Stimulated activated naive CD4-positive, alpha-beta T cell (primary cell): ENCODE measurements around the gene EHBP1.
"Not testable (repeated sequence)": the region's sequence is repeated elsewhere in the genome, so short reads cannot be mapped to it uniquely, and the experiment has no call there.

Experiments
- DNase-seq, 6 experiments: peaks; one replicate each; lab custom pipeline; 2025; lab: John Stamatoyannopoulos, UW

Gene EHBP1

DNA sequence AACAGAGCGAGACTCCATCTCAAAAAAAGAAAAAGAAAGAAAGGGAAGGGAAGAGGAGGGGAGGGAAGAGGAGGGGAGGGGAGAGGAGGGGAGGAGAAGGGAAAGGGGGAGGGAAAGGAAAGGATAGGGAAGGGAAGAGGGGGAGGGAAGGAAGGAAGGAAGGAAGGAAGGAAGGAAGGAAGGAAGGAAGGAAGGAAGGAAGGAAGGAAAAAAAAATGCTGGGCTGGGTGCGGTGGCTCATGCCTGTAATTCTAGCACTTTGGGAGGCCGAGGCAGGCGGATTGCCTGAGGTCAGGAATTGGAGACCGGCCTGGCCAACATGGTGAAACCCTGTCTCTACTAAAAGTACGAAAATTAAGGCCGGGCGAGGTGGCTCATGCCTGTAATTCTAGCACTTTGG is 314.2 kb downstream of the EHBP1 start:
- not testable (repeated sequence) for DNase-seq

GRCh38 chr2:63023444-63023843 is 317.9 kb downstream of the EHBP1 start:
- no peak for DNase-seq

GRCh38 chr2:63027220-63027619 is 321.7 kb downstream of the EHBP1 start:
- no peak for DNase-seq

GRCh38 chr2:63029058-63029457 is 323.5 kb downstream of the EHBP1 start:
- no peak for DNase-seq

DNA sequence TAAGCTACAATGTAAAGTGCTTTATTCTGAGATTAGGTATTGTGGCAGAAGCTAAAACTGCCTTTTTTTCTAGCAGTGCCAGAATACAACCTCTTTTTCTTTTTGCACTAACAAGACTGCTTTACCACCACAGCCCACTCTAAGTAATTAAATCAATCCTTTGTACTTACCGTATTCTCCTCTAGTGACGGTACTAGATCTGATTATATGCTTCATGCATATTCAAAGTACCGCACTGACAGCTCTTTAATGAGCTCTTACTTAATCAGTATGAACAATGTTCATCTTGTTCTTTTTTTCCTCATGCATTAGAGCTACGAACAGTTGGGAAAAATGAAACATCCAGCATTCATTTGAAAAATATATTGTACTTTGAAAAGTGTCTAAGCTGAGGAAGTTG is 329.0 kb downstream of the EHBP1 start:
- no peak for DNase-seq

GRCh38 chr2:63035169-63035568 is 329.7 kb downstream of the EHBP1 start:
- DNase-seq = no peak

- DNase-seq = no peak
Measured at GRCh38 chr2:63035660-63036059, 330.1 kb downstream of the EHBP1 start.

DNA sequence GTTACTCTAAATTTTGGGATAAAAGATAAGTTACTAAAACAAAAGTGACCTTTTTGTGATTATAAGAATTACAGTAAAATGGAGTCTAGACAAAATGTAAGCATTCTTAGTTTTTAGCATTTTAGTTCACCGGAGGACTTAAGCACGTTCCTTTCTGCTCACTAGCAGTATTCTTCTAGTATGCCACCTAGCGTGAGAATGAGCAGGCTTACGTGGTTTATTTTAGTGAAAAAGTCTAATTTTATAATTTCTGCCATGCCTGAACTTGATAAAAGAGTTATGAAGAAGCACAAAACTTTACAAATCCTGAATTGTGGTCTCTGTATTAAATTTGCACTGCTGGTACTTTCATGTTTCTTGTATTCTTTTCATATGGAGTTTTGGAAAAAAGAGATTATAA is 332.5 kb downstream of the EHBP1 start:
- DNase-seq = no peak

DNA sequence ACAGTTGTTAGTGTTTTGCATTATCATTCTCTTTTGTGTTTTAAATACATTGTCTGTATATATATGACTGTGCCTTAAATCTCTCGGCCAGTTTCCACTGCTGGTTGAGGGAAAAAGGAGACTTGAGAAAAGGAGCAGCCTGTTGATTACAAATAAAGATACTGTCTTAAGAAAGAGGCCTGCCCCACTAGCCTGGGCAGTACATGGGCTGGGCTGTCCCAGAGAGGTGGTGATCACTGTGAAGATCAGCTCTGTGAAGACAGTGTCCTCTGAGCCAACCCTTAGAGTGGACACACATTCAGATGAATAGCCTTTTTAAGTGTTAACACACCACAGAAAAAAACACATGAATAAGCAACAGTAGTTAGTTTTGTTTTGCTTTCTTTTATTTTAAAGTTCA is 335.1 kb downstream of the EHBP1 start:
- DNase-seq = no peak

GRCh38 chr2:63041592-63041991 is 336.1 kb downstream of the EHBP1 start:
- DNase-seq = no peak

DNA sequence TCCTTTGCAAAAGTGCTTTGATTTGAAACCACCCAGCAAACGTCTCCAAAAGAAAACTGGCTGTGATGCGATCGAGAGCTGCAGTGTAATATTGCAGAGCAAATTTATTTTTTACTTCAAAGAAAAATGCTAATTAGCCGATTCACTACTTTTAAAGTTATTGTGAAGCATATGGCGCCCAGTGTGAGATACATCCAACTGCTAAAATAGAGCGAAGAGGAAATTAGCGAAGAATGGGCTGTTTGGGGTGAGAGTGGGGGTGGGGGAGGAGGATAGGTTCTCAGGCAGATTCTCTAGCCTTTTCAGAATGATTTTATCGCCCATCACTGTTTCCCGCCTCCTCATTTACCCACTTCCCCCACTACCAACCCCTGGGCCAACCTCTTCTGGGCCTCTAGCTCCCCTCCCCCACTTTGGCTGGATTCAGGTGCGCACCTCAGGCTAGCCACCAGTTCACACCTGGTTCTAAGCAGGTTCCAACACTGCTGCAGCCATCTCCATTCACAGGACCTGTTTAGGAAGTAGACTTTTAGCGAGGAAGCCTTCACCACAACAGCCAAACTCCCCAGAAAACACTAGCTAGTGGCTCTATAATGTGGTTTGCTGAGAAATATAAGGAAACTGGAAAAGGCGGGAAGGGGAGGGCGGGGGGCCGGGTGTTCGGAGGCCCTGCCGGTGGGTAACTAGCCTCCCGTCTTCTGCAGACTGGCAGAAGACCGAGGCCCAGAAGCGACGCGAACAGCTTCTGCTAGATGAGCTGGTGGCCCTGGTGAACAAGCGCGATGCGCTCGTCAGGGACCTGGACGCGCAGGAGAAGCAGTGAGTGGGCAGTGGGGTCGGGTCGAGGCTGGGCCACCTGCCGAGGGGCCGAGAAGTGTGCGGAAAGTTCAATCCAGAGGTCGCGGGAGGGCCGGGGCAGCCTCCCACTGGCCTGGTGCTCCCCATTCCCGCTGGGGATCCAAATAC is 339.1 kb downstream of the EHBP1 start:
- no peak for DNase-seq

DNA sequence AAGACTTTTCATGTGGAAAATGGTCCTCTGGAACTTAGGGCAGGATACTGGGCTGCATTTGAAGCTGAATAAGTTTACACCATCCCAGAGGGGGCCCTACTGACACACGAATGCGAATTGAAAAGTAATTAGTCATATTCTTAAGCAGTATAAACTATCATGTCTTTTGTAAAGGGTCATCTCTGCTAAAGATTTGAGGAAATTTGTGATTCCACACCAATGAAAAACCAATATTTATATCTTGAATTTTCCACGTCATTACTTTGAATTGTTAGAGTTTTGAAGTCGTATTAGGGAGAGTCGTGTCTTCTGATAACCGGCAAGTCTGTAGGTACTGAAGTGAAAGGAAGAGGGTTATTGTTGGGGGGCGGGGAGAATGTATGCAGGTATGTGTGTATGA is 341.0 kb downstream of the EHBP1 start:
- DNase-seq = no peak

GRCh38 chr2:63046961-63047320 is 341.4 kb downstream of the EHBP1 start:
- no peak for DNase-seq

DNA sequence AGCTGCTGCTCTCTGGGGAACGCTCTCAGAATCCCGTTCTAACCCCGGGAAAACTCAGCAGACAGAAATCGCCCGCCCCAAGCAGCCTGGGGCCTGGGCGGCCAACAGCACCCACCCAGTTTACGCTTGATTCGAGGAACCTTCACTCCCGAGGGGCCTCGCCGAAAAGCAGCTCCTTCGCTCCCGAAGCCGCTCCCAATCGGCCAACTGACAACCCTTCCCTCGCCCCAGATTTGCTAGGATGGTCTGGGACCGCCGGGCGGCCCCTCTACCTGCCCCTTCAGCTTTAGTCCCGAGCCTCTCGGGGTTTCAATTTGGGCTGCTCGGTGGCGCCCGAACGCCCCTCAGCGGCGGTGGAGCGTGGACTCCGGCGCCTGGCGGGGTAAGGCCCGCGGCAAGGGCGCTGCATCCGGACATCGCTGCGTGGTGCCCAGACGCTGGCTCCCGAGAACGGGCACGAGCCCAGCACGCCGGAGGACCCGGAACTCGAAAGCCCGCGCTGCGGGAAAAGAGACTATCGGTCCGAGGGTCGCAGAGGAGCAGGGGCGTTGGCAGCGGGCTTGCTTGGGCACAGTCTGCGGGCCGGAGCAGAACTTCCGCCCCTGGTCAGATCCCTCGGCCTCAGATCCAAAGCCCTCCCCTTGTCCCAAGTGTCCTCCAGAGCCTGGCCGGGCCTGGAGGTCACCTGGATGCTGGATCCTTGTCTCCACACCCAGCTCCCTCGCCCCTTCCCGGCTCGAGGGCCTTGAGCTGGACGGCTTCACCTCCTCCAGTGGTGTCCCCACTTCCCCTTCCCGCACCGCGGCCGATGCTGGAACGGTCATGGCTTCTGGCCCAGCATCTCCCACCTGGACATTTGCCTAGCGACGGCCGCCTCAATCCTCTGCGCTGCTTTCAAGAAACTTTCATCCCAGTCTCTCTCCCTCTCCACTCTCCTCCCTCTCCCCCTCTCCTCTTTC is 342.1 kb downstream of the EHBP1 start:
- no peak for DNase-seq

- DNase-seq = no peak
Measured at GRCh38 chr2:63048367-63049171, 343.1 kb downstream of the EHBP1 start.

GRCh38 chr2:63049211-63049969 is 343.9 kb downstream of the EHBP1 start:
- DNase-seq = no peak

GRCh38 chr2:63049970-63050333 is 344.4 kb downstream of the EHBP1 start:
- no peak for DNase-seq

- no peak for DNase-seq
Measured at GRCh38 chr2:63050334-63051041, 345.0 kb downstream of the EHBP1 start, which contains the start of gene OTX1. Gene OTX1 (plus strand): TSS chr2:63050830. CDS start chr2:63052991, 2,161 bp downstream.

DNA sequence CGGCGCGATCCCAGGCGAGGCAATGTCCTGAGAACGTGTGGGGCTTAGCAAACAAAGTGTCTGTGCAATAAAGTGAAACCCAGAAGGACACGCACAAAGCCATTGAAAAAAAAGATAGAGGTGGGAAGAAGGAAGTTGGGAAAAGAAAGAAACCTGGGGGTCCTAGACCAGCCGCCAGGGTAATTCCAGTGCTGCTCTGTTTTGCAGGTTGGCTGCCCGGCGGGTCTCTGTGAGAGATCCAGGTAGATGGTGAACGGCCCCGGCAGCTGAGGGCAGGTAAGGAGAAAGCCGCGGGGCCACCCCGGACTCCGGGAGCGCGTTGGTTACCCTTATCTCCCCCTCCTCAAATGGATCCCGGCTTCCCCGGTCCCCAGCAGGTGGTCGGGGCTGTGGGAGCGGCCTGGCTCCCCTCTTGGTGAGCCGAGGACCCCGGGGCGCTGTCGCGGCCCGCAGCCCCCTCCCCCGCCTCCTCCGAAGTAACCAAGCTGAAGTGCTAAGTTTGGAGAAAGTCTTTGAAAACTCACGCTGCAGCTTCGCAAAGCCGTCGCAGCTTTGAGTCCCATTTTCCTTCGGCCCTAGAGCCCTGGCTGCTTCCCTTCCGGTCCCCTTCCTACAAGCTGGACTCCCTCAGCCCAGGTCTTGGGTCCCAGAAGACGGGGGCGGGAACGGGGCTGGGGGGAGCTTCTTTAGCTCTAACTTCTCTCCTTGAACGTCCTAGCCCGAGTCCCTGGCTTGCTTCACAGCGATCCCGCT is 345.7 kb downstream of the EHBP1 start:
- DNase-seq = no peak
